ENCODE results near the gene KLHL6. TPM values are rescaled to one million over a fixed set of nuclear protein-coding genes. Genes with fewer than 3 reads are reported as not detected.

The KLHL6 gene
- total and polyA plus RNA-seq, 2 of the 13 experiments (the other 11 are each of a cell fraction or from before 2014, with no cell fraction given) = not detected

- intact Hi-C loops (cut with micrococcal nuclease; ENCODE audit: unreplicated experiment) = no loop called here
- TF ChIP-seq ZGPAT (CRISPR knock-in tag; IDR thresholded peaks at IDR 0.05) (no peak), MXD3 (CRISPR knock-in tag; IDR thresholded peaks at IDR 0.05) (no peak), LCORL (IDR thresholded peaks at IDR 0.05) (no peak), LCORL (CRISPR knock-in tag; IDR thresholded peaks at IDR 0.05) (no peak), DZIP1 (CRISPR knock-in tag; IDR thresholded peaks at IDR 0.05) (no peak), NPAS2 (CRISPR knock-in tag; IDR thresholded peaks at IDR 0.05; ENCODE audit: borderline replicate concordance) (no peak), ATF3 (CRISPR knock-in tag; IDR thresholded peaks at IDR 0.05) (no peak), CCDC6 (CRISPR knock-in tag; IDR thresholded peaks at IDR 0.05) (no peak), IRF9 (CRISPR knock-in tag; IDR thresholded peaks at IDR 0.05; ENCODE audit: borderline replicate concordance) (no peak), FOXO4 (CRISPR knock-in tag; conservative IDR thresholded peaks at IDR 0.05) (no peak), ZNF589 (CRISPR knock-in tag; conservative IDR thresholded peaks at IDR 0.05) (no peak), ZNF124 (CRISPR knock-in tag; IDR thresholded peaks at IDR 0.05) (no peak), ZNF703 (CRISPR knock-in tag; IDR thresholded peaks at IDR 0.05; ENCODE audit: borderline replicate concordance) (no peak), SMAD1 (CRISPR knock-in tag; IDR thresholded peaks at IDR 0.05; ENCODE audit: borderline replicate concordance, low read depth) (no peak)
Measured at GRCh38 chr3:183554377-183554776, 1.1 kb downstream of the KLHL6 start.

More at GRCh38 chr3:183554377-183554776, 1.1 kb downstream of the KLHL6 start:
- 64% methylated on average over 1 of the region's 1 CpG for WGBS (ENCODE audit: low lambda C conversion rate)
- H3K9me3 ChIP-seq (ENCODE audit: low read length) = no peaks in the 10 kb centered on the region
- H3K4me2 ChIP-seq (ENCODE audit: low read depth, low read length) = no peak overlapping the region
- FAIRE-seq (no peak), DNase-seq (ENCODE audit: low spot score) (no peak), ATAC-seq (no peak)
- no peaks in the 10 kb centered on the region for H3K79me2 ChIP-seq (ENCODE audit: insufficient read depth, low read length)
- no TSS peak for BruUV-seq (replicated peaks)
- no peaks in the 10 kb centered on the region for H3K27me3 ChIP-seq (ENCODE audit: control insufficient read depth in 1 of 2, insufficient read depth in 2 of 2, low read length in 2 of 2)
- no peaks in the 10 kb centered on the region for H4K20me1 ChIP-seq (ENCODE audit: insufficient read depth, low read length)
- no peaks in the 10 kb centered on the region for H3K36me3 ChIP-seq (replicated peaks in 1 of 2; ENCODE audit: control insufficient read depth in 1 of 2, insufficient read depth in 2 of 2, low read length in 2 of 2)
- in situ Hi-C loops (cut with HindIII; ENCODE audit: extremely low pct_ligation_motif_present, low pct_unique_long_range_greater_than_20kb) = no loop called here
- H3K4me3 ChIP-seq (replicated peaks in 1 of 3; ENCODE audit: insufficient read depth in 1 of 3, low read depth in 2 of 3, low read length in 3 of 3) = no peak overlapping the region
- no peak overlapping the region for H3K27ac ChIP-seq (ENCODE audit: extremely low read length, insufficient read depth, low read length)
- no peak overlapping the region for H3K9ac ChIP-seq (ENCODE audit: insufficient read depth, low read depth, low read length)
- H2AFZ ChIP-seq (ENCODE audit: low read length) = no peak overlapping the region
- ChIA-PET POLR2A (no interaction called here), CTCF (ENCODE audit: low intra/inter-chr PET ratio, low total read pairs) (no interaction called here)
- H3K4me1 ChIP-seq (ENCODE audit: insufficient read depth, low read length) = peaks cover 10% of the 10 kb centered on the region

Measured in HepG2 (cell line).